Neural progenitor cell (in vitro differentiated cells): ENCODE measurements around the gene TNIK.

Experiments
- EZH2 ChIP-seq: fragments of 200-600 bp; sonication (generic); IDR thresholded peaks from 2 replicates; pipeline ENCODE4 v1.6.1; 2017; ENCODE audit warnings: antibody characterized with exemption, mild to moderate bottlenecking, moderate library complexity
- EZH2phosphoT487 ChIP-seq: fragments of 200-600 bp; sonication (generic); IDR thresholded peaks from 2 replicates; pipeline ENCODE4 v1.6.1; 2017; ENCODE audit warnings: antibody characterized with exemption
- TF ChIP-seq, protein P1 (sequence below): fragments of 200-600 bp; sonication (generic); IDR thresholded peaks from 2 replicates; pipeline ENCODE4 v1.5.1; 2017; ENCODE audit warnings: antibody characterized with exemption, mild to moderate bottlenecking

GRCh38 chr3:171165983-171166382, 294.2 kb downstream of the TNIK start:
- TF ChIP-seq, protein P1, sequence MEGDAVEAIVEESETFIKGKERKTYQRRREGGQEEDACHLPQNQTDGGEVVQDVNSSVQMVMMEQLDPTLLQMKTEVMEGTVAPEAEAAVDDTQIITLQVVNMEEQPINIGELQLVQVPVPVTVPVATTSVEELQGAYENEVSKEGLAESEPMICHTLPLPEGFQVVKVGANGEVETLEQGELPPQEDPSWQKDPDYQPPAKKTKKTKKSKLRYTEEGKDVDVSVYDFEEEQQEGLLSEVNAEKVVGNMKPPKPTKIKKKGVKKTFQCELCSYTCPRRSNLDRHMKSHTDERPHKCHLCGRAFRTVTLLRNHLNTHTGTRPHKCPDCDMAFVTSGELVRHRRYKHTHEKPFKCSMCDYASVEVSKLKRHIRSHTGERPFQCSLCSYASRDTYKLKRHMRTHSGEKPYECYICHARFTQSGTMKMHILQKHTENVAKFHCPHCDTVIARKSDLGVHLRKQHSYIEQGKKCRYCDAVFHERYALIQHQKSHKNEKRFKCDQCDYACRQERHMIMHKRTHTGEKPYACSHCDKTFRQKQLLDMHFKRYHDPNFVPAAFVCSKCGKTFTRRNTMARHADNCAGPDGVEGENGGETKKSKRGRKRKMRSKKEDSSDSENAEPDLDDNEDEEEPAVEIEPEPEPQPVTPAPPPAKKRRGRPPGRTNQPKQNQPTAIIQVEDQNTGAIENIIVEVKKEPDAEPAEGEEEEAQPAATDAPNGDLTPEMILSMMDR, result no peak
- TF ChIP-seq EZH2, result no peak
- no peak for TF ChIP-seq EZH2phosphoT487
